Fibroblast of pulmonary artery (primary cell): ENCODE measurements around the gene WWP2.
"Not testable (repeated sequence)": the region's sequence is repeated elsewhere in the genome, so short reads cannot be mapped to it uniquely, and the experiment has no call there.

ENCODE experiments used
- DNase-seq: peaks from one replicate; pipeline ENCODE4 v3.0.0-alpha.2; 2010; ENCODE audit warnings: low read depth
- H3K4me3 ChIP-seq: replicated peaks from 2 replicates; pipeline ENCODE4 v1.5.1; 2011; ENCODE audit warnings: low read depth, mild to moderate bottlenecking, control low read depth, low read length, moderate library complexity
- CTCF ChIP-seq: IDR thresholded peaks from 2 replicates; pipeline ENCODE4 v1.5.1; 2011; ENCODE audit warnings: mild to moderate bottlenecking, control low read depth, low read length, inconsistent platforms; ENCODE audit errors: missing control alignments

The WWP2 gene

GRCh38 chr16:69942099-69942491, 180.0 kb downstream of the WWP2 start:
- no peak for DNase-seq
- no peak for TF ChIP-seq CTCF
- H3K4me3 ChIP-seq: no peak overlapping the region

GRCh38 chr16:69942627-69943170, 180.6 kb downstream of the WWP2 start:
- TF ChIP-seq CTCF: no peak
- H3K4me3 ChIP-seq: no peak overlapping the region

GRCh38 chr16:69943241-69944036, 181.3 kb downstream of the WWP2 start:
- DNase-seq: not testable (repeated sequence)

More at GRCh38 chr16:69942627-69943170, 180.6 kb downstream of the WWP2 start:
- no peak for DNase-seq

GRCh38 chr16:69950411-69950810, 188.3 kb downstream of the WWP2 start:
- H3K4me3 ChIP-seq, DNase-seq: not testable (repeated sequence)

More at GRCh38 chr16:69943241-69944036, 181.3 kb downstream of the WWP2 start:
- H3K4me3 ChIP-seq: not testable (repeated sequence)

- H3K4me3 ChIP-seq, DNase-seq: not testable (repeated sequence)
Observed at GRCh38 chr16:69951017-69951671, 189.0 kb downstream of the WWP2 start, which contains the start of gene CLEC18A. Gene CLEC18A (plus strand): TSS chr16:69951334. CDS start chr16:69951367, 33 bp downstream.

GRCh38 chr16:69951672-69952031, 189.5 kb downstream of the WWP2 start:
- H3K4me3 ChIP-seq: not testable (repeated sequence)

GRCh38 chr16:69952116-69952515, 190.0 kb downstream of the WWP2 start:
- not testable (repeated sequence) for H3K4me3 ChIP-seq

More at GRCh38 chr16:69951672-69952031, 189.5 kb downstream of the WWP2 start:
- DNase-seq: not testable (repeated sequence)

GRCh38 chr16:69952572-69953355, 190.6 kb downstream of the WWP2 start:
- H3K4me3 ChIP-seq, DNase-seq: not testable (repeated sequence)

More at GRCh38 chr16:69952116-69952515, 190.0 kb downstream of the WWP2 start:
- not testable (repeated sequence) for DNase-seq

GRCh38 chr16:69954241-69954640, 192.1 kb downstream of the WWP2 start:
- not testable (repeated sequence) for H3K4me3 ChIP-seq, DNase-seq

- not testable (repeated sequence) for H3K4me3 ChIP-seq, DNase-seq
Observed at GRCh38 chr16:69963312-69963711, 201.2 kb downstream of the WWP2 start.

GRCh38 chr16:69964960-69965660, 203.0 kb downstream of the WWP2 start:
- peak; percentile 31 for DNase-seq
- H3K4me3 ChIP-seq: peak overlapping the region; percentile 31

- DNase-seq, H3K4me3 ChIP-seq: not testable (repeated sequence)
Observed at GRCh38 chr16:69965661-69966054, 203.5 kb downstream of the WWP2 start.

GRCh38 chr16:69967688-69968087, 205.6 kb downstream of the WWP2 start:
- not testable (repeated sequence) for DNase-seq, H3K4me3 ChIP-seq

GRCh38 chr16:69968125-69968524, 206.0 kb downstream of the WWP2 start:
- H3K4me3 ChIP-seq, DNase-seq: not testable (repeated sequence)

- DNase-seq, H3K4me3 ChIP-seq: not testable (repeated sequence)
Observed at GRCh38 chr16:69969657-69970056, 207.5 kb downstream of the WWP2 start.
